Measurements from ENCODE around the gene TULP4.
"Not testable (repeated sequence)": the region's sequence is repeated elsewhere in the genome, so short reads cannot be mapped to it uniquely, and the experiment has no call there.

Gene TULP4

GRCh38 chr6:158396136-158396535, 83.9 kb downstream of the TULP4 start:
- TF ChIP-seq, protein P1, sequence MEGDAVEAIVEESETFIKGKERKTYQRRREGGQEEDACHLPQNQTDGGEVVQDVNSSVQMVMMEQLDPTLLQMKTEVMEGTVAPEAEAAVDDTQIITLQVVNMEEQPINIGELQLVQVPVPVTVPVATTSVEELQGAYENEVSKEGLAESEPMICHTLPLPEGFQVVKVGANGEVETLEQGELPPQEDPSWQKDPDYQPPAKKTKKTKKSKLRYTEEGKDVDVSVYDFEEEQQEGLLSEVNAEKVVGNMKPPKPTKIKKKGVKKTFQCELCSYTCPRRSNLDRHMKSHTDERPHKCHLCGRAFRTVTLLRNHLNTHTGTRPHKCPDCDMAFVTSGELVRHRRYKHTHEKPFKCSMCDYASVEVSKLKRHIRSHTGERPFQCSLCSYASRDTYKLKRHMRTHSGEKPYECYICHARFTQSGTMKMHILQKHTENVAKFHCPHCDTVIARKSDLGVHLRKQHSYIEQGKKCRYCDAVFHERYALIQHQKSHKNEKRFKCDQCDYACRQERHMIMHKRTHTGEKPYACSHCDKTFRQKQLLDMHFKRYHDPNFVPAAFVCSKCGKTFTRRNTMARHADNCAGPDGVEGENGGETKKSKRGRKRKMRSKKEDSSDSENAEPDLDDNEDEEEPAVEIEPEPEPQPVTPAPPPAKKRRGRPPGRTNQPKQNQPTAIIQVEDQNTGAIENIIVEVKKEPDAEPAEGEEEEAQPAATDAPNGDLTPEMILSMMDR (IDR thresholded peaks at IDR 0.05; ENCODE audit: insufficient read depth, low read depth, low read length, missing control alignments): no peak
- DNase-seq (ENCODE audit: low read depth): no peak
- H3K4me3 ChIP-seq (ENCODE audit: low read length): no peak overlapping the region

DNA sequence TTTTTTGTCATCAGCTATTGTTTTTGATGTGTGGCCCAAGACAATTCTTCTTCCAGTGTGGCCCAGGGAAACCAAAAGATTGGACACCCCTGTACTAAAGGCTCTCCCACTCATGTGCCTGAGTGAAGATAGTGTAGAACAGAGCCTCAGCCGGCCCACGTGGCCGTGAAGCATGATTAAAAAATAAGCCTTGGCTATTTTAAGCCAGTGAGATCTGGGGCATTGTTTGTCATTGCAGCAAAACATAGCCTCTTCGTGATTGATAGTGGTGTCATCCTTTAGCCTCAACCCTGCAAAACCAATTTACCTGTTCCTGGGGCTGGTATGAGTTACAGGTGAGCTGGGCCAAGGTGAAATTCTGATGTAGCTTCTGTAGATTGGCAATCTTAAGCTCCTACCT, 85.3 kb downstream of the TULP4 start:
- TF ChIP-seq, protein P1 (IDR thresholded peaks at IDR 0.05; ENCODE audit: insufficient read depth, low read depth, low read length, missing control alignments): no peak
- no peak overlapping the region for H3K4me3 ChIP-seq (ENCODE audit: low read length)
- no peak for DNase-seq (ENCODE audit: low read depth)

GRCh38 chr6:158398252-158399024, 86.2 kb downstream of the TULP4 start:
- DNase-seq (ENCODE audit: low read depth): no peak
- TF ChIP-seq, protein P1 (IDR thresholded peaks at IDR 0.05; ENCODE audit: insufficient read depth, low read depth, low read length, missing control alignments): no peak
- H3K4me3 ChIP-seq (ENCODE audit: low read length): no peak overlapping the region

GRCh38 chr6:158399040-158399700, 86.9 kb downstream of the TULP4 start:
- no peak overlapping the region for H3K4me3 ChIP-seq (ENCODE audit: low read length)
- TF ChIP-seq, protein P1 (IDR thresholded peaks at IDR 0.05; ENCODE audit: insufficient read depth, low read depth, low read length, missing control alignments): no peak
- no peak for DNase-seq (ENCODE audit: low read depth)

DNA sequence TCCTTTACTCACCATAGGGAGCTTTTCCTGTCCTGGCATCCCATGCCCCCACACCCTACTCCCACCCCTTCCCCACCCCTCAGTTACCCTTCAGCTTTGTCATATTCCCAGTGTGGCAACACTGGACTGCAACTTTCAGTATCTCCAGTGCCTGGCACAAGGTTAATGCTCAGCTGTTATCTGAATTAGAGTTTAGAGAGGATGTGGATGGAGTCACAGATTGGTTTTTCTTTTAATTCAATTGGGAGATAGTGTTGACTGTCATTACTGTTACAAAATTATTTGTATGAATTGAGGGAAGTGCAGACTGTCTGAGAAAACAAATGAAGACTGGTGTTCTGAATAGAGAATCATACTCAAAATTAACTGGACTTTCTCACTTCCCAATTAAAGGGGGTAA, 89.9 kb downstream of the TULP4 start:
- H3K4me3 ChIP-seq (ENCODE audit: low read length): no peak overlapping the region
- no peak for DNase-seq (ENCODE audit: low read depth)
- TF ChIP-seq, protein P1 (IDR thresholded peaks at IDR 0.05; ENCODE audit: insufficient read depth, low read depth, low read length, missing control alignments): no peak

GRCh38 chr6:158405321-158405831, 93.1 kb downstream of the TULP4 start:
- DNase-seq (ENCODE audit: low read depth): peak; percentile 63
- H3K4me3 ChIP-seq (ENCODE audit: low read length): not testable (repeated sequence)

DNA sequence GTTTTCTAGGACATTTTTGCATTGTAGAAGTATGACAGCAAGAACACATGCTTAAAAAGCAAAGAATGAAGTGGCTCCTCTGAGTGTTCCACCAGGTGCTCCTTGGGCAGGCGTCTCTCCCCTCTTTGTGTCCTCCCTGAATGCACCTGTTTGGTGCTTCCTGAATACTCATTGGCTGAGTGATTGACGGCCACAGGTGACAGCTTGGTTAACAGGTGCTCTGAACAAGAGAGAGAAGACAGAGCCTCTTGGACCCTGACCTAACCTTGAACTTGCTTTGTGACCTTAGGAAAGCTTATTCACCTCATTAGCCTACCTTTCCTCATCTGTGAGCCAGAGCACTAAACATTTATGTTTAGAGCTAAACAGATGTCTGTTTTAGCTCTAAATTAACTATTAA, 93.7 kb downstream of the TULP4 start:
- TF ChIP-seq, protein P1 (IDR thresholded peaks at IDR 0.05; ENCODE audit: insufficient read depth, low read depth, low read length, missing control alignments): no peak
- no peak for DNase-seq (ENCODE audit: low read depth)

More for the DNA sequence above, 93.7 kb downstream of the TULP4 start:
- no peak overlapping the region for H3K4me3 ChIP-seq (ENCODE audit: low read length)

All from epithelial cell of esophagus (primary cell).